ENCODE results near the gene KRTAP10-4. TPM values are rescaled to one million over a fixed set of nuclear protein-coding genes. Genes with fewer than 3 reads are reported as not detected.

The KRTAP10-4 gene
- total RNA-seq, 1 experiment from 2014 or later, result not detected

- BruUV-seq (replicated peaks), result no TSS peak
- POLR2A ChIA-PET (ENCODE audit: unreplicated experiment), result no interaction called here
- CTCF ChIA-PET, result no interaction called here
Measured at GRCh38 chr21:44617071-44617501, 43.6 kb downstream of the KRTAP10-4 start.

GRCh38 chr21:44618504-44618903 lies 45.0 kb downstream of the KRTAP10-4 start:
- Histone ChIP-seq H3K9me2 (ENCODE audit: insufficient read depth) (no peaks in the 10 kb centered on the region), H3K79me2 (ENCODE audit: low read depth) (no peaks in the 10 kb centered on the region), H3K4me1 (replicated peaks; ENCODE audit: insufficient read depth) (no peaks in the 10 kb centered on the region), H3K36me3 (ENCODE audit: low read depth) (no peaks in the 10 kb centered on the region), H3K27me3 (ENCODE audit: insufficient read depth, low read depth) (peaks cover 34% of the 10 kb centered on the region), H3K4me3 (no peak overlapping the region), H3K4me2 (no peak overlapping the region), H3K27ac (no peak overlapping the region), H3F3A (ENCODE audit: insufficient read depth, low read depth) (no peaks in the 10 kb centered on the region), H3K9me3 (ENCODE audit: insufficient read depth, low read depth) (peaks cover 2% of the 10 kb centered on the region; the same call in 1 of the 2 replicates), H2AFZ (no peak overlapping the region), H4K20me1 (ENCODE audit: insufficient read depth) (no peaks in the 10 kb centered on the region)
- ChIA-PET POLR2A (ENCODE audit: unreplicated experiment) (no interaction called here), CTCF (interaction anchor here (0.5 kb wide), 1 partner anchor 176 kb away, joined by 4 read pairs; no protein-coding TSS in a partner anchor)
- DNase-seq, result no peak
- no TSS peak for BruUV-seq (replicated peaks)
- no peak; the same call in 1 of the 2 replicates for TF ChIP-seq CTCF (conservative IDR thresholded peaks at IDR 0.05)
- no peak for TF ChIP-seq EZH2 (IDR thresholded peaks at IDR 0.05; ENCODE audit: low read depth)
- intact Hi-C loops (cut with micrococcal nuclease; ENCODE audit: unreplicated experiment), result no loop called here

More at GRCh38 chr21:44617071-44617501, 43.6 kb downstream of the KRTAP10-4 start:
- no peak overlapping the region for H3K4me2 ChIP-seq
- no peaks in the 10 kb centered on the region for H3K79me2 ChIP-seq (ENCODE audit: low read depth)
- peaks cover 42% of the 10 kb centered on the region for H3K27me3 ChIP-seq (ENCODE audit: insufficient read depth, low read depth)
- DNase-seq, result no peak
- H4K20me1 ChIP-seq (ENCODE audit: insufficient read depth), result no peaks in the 10 kb centered on the region
- intact Hi-C loops (cut with micrococcal nuclease; ENCODE audit: unreplicated experiment), result no loop called here
- no peak overlapping the region for H2AFZ ChIP-seq
- no peaks in the 10 kb centered on the region for H3K36me3 ChIP-seq (ENCODE audit: low read depth)
- no peak overlapping the region for H3K27ac ChIP-seq
- no peaks in the 10 kb centered on the region for H3F3A ChIP-seq (ENCODE audit: insufficient read depth, low read depth)
- no peaks in the 10 kb centered on the region for H3K9me3 ChIP-seq (ENCODE audit: insufficient read depth, low read depth)
- no peak overlapping the region for H3K4me3 ChIP-seq
- H3K9me2 ChIP-seq (ENCODE audit: insufficient read depth), result no peaks in the 10 kb centered on the region
- TF ChIP-seq EZH2 (IDR thresholded peaks at IDR 0.05; ENCODE audit: low read depth) (no peak), CTCF (conservative IDR thresholded peaks at IDR 0.05) (no peak)
- no peaks in the 10 kb centered on the region for H3K4me1 ChIP-seq (replicated peaks; ENCODE audit: insufficient read depth)

DNA sequence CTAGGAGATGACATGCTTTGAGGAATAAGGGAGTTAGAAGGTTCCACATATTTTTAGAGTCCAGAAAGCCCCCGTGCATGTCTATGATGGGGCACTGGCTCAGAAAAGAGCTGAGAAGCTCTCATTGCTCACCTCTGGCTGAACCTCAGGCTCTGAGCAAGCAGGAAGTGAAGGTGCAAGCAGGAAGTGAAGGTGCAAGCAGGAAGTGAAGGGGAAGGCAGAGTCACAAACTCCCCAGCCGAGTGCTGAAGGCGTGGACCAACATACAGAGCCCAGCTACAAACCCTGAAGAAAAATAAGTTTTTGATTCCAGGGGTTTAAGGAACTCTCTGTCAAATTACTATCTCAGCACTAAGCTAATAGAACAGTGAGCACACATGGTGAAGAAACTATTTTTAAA lies 45.4 kb downstream of the KRTAP10-4 start:
- no peaks in the 10 kb centered on the region for H3K4me1 ChIP-seq (replicated peaks; ENCODE audit: insufficient read depth)
- POLR2A ChIA-PET (ENCODE audit: unreplicated experiment), result no interaction called here
- CTCF ChIA-PET, result no interaction called here
- H3K27ac ChIP-seq, result no peak overlapping the region
- no peak overlapping the region for H3K4me2 ChIP-seq
- peaks cover 4% of the 10 kb centered on the region; the same call in 1 of the 2 replicates for H3K9me3 ChIP-seq (ENCODE audit: insufficient read depth, low read depth)
- intact Hi-C loops (cut with micrococcal nuclease; ENCODE audit: unreplicated experiment), result no loop called here
- no peaks in the 10 kb centered on the region for H3K36me3 ChIP-seq (ENCODE audit: low read depth)
- peaks cover 32% of the 10 kb centered on the region for H3K27me3 ChIP-seq (ENCODE audit: insufficient read depth, low read depth)
- no peak overlapping the region for H3K4me3 ChIP-seq
- no TSS peak for BruUV-seq (replicated peaks)
- H3K9me2 ChIP-seq (ENCODE audit: insufficient read depth), result no peaks in the 10 kb centered on the region
- H4K20me1 ChIP-seq (ENCODE audit: insufficient read depth), result no peaks in the 10 kb centered on the region
- no peak for DNase-seq
- no peak overlapping the region for H2AFZ ChIP-seq
- TF ChIP-seq CTCF (conservative IDR thresholded peaks at IDR 0.05) (no peak), EZH2 (IDR thresholded peaks at IDR 0.05; ENCODE audit: low read depth) (no peak)
- H3K79me2 ChIP-seq (ENCODE audit: low read depth), result no peaks in the 10 kb centered on the region
- no peaks in the 10 kb centered on the region for H3F3A ChIP-seq (ENCODE audit: insufficient read depth, low read depth)
